ENCODE results near the gene RELN.
"Not testable (repeated sequence)": the region's sequence is repeated elsewhere in the genome, so short reads cannot be mapped to it uniquely, and the experiment has no call there.

Gene RELN

DNA sequence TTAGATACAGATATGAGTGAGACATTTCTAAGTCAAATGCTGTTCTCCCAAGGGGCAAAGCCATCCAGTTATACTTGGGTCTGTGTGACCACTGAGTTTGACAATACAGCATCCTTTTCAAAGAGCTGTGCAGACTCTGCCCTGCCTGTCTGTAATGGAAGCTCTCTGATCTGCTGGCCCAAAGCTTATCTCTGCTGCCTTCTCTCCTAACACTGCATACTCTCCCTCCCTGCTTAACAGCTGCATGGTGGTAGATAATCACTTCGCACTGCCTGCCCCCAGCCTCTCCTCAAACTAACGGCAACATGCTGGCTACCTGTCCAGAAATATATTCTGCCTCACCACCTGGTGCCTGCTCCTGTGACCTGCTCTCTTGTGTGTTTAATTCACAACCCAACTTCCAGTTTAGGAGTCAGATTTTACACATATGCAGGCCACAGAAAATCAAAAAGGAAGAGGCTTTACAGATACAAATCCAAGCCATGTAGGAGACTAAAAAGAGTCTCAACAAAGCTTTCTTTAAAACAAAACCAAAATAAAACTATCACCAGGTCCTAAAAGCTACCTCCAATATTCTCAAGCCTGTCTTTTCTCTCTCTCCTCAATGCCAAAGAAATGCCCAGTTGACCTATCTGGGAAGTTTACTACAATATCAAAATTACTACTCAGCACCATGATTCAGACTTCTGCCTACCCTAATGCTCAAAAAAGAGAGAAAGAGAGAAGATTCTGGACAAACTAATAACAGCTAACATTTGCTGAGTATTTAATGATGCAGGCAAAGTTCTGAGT, 145.6 kb downstream of the RELN start:
- no peak for DNase-seq (ENCODE audit: low spot score)

DNA sequence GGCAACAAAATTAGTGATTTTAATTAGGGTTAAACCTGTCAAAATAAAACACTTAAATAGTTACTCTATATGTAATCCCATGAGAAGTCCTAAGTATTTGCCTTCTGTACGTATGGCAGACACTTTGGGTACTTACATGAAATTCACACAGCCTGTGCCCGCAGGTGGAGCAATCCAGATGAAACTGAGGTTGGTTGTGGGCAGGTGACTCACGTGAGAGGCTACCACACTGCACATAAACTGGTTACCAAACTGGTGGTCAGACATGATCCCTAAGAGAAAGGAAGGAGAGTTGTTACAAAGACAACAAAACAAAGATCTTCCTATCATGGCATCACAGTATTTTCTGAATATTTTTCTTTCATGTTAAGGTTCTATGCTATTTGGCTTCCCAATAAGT, 156.1 kb downstream of the RELN start:
- DNase-seq (ENCODE audit: low spot score), result no peak

DNA sequence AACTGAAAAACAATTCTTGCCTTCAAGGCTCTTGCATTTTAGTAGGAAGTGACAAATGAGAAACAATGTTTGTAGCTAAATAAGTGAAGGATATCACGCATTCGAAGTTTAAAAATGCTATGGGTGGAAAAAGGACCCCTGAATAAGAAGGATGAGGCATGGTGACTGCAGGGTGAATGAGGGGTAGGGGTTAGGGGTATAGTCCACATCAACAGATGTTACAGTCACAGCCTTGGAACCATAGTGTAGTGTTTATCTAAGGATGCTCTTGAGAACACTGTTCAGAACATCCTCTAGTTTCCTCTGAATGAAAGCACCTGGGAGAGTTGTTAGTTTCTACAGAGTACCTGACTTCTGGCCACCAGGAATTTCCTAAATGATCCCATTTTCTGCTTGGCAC, 157.0 kb downstream of the RELN start:
- no peak for DNase-seq (ENCODE audit: low spot score)

DNA sequence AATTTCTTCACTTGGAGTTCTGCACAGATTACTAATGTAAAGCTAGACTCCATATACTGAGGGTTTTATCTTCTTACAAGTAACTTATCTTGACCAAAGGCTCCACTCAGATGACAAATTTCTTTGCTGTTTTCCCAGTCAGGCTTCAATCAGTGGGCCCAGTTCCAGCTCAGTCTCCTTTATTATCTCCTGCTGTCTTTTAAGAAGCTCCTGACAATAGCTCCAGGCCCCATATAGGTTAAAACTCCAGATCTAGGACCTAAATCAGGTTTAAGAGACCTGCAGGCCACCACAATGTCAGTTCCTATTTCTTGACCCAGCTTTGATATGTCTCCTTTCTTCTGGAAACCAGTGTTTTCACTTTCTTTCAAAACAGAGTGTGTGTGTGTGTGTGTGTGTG, 165.2 kb downstream of the RELN start:
- no peak for DNase-seq (ENCODE audit: low spot score)

DNA sequence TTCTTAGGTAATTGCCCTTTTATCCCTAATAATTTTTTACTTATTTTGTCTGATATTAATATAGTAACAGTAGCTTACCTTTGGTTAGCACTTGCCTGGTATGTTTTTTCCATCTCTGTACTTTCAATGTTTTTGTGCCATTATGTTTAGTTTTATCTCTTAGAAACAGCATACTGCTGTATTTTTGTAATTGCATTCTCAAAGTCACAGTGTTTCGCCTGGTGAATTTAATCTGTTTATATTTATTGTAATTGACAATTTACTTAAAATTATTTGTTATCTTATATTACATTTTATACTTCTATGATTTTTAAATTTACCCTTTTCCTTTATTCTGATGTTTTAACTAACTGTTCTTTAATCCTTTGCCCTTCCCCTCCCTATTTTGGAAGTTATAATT, 166.4 kb downstream of the RELN start:
- no peak for DNase-seq (ENCODE audit: low spot score)

DNA sequence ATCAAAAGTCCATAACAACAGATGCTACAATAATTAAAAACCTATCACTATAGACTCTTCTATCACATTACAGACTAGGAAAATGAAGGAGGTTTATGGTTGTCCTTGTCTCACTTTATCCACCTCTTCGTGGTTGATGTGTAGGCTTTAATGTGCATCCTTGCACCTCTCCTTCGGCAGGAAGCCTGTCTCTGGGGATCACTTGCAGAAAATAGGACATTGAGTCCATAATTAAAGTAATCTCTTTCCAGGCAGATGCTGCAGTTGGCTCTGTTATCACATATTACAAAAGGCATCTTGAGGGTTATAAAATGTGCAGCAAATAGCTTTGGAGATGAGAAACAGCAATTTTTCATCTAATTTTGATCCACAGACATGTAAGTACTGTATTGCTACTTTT, 168.4 kb downstream of the RELN start:
- DNase-seq (ENCODE audit: low spot score), result no peak

DNA sequence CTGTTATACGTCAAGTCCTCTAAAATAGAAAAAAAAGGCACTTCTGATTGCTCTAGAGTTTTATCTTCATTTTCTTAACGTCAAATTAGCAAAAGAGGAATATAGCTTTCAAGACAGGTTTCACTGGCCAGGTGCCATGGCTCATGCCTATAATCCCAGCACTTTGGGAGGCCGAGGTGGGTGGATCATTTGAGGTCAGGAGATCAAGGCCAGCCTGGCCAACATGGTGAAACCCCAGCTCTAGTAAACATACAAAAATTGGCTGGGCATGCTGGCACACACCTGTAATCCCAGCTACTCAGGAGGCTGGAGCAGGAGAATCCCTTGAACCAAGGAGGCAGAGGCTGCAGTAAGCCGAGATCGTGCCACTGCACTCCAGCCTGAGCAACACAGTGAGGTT, 173.5 kb downstream of the RELN start:
- not testable (repeated sequence) for DNase-seq (ENCODE audit: low spot score)

DNA sequence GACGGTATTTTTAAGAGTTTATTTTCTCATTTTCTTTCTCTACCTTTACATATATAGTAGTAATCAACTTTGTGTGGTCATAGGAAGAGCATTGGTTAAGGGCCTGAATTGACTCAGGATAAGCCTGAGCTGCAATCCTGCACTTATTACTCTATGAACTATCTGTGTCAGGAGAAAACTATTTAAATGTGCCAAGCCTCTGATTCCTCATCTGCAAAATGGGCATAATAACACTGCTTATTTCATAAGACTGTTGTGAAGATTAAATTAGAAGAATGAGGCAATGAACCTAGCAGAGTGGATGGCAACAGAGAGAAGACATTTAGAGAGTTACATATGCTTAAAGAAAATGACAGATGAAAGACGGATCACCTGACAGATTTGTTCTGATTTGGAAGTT, 175.5 kb downstream of the RELN start:
- no peak for DNase-seq (ENCODE audit: low spot score)

DNA sequence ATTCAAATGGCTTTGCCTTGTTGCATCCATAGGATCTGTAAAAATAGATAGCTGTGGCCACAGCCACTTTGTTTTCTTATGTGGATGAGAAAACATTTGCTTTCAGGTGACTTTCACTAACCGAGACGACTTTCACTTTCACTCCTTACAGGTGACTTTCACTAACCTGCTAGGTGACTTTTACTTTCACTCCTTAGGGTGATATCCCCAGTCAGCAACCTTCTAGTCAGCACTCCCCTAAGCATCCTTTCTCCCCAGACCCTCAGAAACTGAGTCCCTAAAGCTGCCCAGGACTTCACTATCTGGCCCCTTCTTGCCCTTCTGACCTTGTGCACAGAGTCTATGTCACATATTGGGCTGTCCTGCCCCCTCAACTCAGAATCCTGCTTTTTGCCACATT, 177.5 kb downstream of the RELN start:
- no peak for DNase-seq (ENCODE audit: low spot score)

DNA sequence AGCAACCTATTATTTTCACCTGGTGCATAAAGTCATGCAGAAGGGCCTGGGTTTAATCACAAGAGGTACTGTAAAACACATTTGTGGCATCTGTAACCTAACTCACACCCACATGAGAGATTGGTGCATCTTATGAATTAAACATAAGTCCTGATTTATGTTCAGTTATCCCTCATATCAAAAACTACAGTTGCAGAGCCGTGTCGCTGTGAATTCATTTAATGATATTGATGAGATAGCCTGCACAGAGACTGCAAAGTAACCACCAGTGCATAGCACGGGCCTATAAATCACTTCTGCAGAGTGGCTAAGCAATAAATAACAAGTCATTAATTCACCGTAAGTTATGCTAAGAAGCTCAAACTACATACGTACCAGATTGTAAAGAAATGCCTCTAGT, 178.2 kb downstream of the RELN start:
- no peak for DNase-seq (ENCODE audit: low spot score)

DNA sequence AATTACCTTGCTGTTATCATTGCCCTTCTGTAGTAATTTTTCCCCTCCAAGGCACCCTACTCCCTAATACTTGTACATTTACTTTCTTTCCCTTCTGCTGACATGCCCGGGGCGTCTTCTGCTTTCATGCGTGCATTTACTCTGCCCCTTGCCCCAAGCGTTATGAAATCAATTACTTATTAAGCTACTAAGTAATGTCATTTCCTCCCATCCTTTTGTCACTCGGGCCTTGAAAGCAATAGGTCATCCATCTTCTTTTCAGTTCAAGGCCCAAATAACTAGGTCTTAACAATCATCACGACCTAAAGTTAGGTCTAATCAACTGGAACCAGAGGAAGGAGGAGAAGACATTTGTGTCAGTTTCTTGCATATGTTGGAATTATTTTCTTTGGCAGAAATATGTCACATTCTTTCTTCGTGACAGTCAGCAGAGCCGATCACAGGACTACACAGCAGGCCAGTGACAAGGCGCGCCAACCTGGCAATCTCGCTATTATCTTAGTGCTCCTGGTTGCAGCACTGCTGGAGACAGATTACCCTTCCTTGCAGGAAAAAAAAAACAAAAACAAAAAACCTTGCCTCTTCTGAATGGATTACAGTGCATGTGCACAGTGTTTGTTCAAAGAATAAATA, 179.2 kb downstream of the RELN start:
- DNase-seq (ENCODE audit: low spot score), result no peak

DNA sequence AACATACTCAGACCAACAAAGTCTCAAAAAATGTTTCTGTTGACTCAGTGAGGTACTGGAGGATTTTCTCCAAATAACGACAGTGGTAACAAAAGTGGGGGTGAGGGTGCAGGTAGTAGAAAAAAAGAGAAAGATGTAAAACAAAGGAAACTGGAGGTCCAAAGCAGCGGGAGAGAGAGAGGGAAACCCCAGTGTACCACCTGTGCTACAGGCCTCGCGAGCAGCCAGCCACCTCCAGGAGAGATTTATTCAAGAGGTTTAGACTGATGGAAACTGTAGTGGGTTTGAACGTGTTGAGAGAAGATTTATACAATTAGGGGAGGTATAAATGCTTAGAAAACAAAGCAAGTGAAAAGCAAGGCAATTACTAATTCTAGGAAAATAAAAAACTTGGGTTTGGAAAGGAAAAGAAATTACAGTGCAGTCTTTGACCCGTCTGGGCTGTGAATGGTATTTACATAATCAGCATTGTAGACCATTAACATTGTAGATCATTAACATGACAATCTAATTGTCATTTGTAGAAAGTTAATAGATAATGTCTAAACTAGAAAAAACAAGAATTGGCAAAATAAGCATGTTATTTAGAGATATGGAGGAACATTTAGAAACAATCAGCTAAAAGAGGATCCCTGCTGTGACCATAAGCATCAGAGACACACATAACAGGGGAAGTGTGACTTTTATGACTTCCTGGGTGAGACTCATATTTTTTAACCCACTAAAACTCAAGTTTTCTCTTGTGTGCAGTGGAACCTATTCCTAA, 180.0 kb downstream of the RELN start:
- DNase-seq (ENCODE audit: low spot score), result no peak

DNA sequence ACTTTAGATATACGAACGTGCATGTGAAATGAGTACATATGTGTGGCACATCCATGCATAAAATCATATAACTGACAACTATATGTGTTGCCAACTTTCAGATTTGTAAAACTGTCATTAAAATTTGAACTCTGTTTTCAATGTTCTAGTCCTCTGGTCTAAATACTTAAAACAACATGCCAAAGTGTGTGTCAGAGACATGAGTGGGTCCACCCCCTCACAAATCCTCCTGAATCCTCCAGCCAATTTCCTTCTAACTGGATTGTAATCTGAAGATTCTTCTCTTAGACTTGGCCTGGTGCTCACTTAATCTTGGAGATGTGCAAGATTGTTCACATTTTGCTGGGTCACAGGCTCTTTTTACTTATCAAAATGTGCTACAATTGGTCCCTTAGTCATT, 184.1 kb downstream of the RELN start:
- no peak for DNase-seq (ENCODE audit: low spot score)

DNA sequence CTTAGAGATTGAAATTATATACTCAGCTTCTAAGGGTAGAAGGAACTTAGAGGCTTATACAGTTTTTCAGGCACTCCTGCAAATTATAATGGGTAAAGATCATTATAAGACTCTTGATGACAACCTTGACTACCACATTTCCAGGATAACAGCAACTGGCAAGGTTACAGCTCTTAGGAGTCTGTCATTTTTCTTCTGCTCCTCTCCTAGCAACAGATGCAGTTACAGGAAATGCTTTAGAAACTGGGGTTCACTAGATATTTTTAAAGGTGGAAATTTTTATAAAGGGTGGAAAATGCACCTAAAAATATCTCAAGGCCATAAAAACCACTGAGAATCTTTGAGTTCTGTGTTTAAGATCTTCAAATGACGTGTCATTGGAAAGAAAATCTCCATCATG, 185.8 kb downstream of the RELN start:
- no peak for DNase-seq (ENCODE audit: low spot score)

DNA sequence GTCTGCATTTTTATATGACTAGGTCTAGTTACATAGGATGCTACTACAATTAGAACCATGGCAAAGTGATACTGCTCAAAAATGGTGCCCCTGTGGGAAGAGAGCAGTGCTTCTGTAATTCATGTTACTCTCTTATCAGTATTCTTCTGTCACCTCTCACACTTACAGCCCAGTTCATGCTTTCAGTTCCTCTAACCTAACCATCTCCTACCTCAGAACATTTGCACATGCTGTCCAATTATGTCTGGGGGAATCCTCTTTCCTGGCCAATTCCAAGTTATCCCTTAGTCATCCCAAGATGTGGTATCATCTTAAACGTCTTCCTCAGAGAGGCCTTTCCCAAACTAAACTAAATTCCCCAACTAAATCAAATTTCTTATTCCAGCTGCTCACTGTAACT, 190.2 kb downstream of the RELN start:
- no peak for DNase-seq (ENCODE audit: low spot score)

DNA sequence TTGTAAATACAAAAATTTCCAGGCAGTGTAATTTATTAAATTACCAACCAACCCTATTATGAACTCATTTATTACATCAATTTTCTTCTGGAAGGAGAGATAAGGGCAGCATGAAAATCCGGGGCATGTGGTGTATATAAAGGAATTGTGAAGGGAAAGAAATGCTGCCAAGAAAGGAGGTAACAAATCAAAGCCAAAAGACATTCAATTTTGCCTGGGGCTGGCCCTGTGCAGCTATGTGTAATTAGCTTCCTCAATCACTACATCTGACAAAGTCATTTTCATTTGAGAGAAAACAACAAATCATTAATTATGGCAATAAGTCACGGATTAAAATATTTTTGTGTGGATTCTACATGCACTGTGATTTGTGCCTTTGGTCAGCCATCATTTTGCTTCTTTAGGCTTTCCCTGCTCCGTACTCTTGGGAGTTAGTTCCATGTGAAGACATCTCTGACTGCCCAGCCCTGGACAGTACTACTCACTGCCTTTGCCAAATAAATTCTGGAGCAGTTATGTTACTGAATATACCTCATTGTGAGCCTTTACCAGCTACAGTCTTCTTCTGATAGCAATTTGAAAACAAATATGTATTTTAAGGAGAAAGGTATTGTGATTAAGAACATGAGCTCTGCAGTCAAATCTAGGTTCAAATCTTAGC, 191.7 kb downstream of the RELN start:
- DNase-seq (ENCODE audit: low spot score), result no peak

DNA sequence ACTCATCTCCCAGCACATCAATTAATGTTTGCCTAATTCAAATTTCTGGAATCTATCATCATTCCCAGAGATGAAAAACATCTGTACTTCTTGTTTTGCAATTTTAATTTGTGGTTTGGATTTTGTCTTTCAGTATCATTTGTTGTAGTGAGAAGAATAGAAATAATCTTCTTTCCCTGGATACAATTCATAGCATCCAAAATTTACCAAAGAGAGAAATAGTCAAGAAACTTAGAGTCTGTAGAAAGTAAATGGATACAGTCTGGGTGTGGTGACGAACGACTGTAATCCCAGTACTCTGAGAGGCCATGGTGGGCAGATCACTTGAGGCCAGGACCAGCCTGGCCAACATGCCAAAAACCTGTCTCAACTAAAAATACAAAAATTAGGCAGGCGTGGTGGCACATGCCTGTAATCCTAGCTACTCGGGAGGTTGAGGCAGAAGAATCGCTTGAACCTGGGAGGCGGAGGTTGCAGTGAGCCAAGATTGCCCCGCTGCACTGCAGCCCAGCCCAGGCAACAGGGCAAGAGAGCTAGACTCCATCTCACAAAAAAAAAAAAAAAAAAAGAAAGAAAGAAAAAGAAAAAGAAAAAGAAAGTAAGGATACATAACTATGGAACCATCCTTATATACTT, 193.0 kb downstream of the RELN start:
- DNase-seq (ENCODE audit: low spot score), result no peak

DNA sequence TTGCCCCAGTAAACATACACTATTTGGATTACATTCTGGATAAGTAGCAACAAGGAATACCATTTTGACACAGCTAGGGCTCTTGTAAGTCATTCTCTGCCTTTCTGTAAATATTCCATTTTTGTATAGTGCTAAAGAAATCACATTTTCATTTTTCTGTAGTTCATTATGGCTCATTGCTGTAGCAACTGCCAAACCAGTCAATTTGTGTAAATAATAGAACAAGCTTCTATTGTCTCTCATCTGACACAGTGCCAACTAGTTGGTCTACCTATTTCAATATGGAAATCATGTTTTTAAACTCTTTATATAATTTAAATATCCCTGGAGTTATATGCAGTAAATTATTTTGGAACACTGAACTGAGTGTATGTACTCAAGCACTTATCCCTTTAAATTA, 193.7 kb downstream of the RELN start:
- no peak for DNase-seq (ENCODE audit: low spot score)

DNA sequence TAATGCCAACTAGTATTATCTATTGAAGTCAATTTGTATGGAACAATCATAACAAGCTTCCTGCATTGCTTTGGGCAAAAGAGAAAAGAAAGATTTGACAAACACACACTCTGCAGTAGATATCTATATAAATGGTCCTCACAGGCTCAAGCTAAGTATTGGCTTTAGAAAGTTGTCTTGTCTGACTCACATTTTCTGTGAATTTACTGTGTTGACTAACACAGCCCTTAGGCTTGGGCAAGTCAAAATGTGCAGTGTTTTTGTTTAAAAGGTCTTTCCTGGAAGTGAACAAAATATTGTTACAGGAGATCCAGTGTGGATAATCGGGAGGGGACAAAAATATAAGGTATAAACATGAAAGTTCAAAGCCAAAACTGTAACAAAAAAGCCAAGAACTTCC, 194.4 kb downstream of the RELN start:
- DNase-seq (ENCODE audit: low spot score), result no peak

DNA sequence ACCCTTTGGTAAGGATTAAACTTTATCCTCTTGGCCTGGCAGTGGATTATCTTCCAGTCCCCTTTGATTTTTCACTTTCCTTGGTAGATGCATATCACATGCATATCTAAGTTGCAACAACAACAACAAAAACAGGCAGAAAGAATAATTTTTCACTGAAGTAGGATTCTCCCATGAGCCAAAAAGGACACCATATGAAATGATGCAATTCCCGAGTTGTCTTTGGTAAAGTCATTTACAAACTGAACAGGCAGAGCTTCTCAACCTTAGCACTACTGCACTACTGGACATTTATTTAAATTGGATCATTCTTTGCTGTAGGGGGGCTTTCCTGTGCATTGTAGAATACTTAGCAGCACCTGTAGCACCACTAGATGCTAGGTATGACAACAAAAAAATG, 195.0 kb downstream of the RELN start:
- no peak for DNase-seq (ENCODE audit: low spot score)

DNA sequence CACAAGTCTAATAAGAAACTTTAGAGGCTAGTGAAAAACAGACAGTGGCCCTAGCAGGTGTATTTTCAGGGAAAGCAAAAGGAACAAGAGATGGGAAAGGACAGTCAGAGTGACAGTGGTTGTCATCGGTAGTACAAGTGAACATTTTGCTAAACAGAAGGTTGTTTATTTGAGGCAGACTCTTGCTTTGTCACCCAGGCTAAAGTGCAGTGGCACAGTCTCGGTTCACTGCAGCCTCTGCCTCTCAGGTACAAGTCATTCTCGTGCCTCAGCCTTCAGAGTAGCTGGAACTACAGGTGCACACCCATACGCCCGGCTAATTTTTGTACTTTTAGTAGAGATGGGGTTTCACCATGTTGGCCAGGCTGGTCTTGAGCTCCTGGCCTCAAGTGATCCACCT, 195.8 kb downstream of the RELN start:
- no peak for DNase-seq (ENCODE audit: low spot score)

DNA sequence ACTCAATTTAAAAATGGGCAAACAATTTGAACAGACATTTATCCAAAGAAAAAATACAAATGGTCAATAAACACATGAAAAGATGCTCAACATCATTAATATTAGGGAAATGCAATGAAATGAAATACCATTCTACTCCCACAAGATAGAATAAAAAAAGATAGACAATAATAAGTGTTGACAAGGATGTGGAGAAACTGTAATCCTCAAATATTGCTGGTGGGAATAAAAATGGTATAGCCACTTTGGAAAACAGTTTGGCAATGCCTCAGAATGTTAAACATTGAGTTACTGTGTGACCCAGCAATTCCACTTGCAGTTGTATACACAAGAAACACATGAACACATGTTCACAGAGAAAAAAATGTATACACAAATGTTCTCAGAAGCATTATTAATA, 197.6 kb downstream of the RELN start:
- no peak for DNase-seq (ENCODE audit: low spot score)

Data from pons (tissue), 1 donor.